SK-N-SH (cell line): Measurements from ENCODE around the gene RP9. TPM values are rescaled to one million over a fixed set of nuclear protein-coding genes. Genes with fewer than 3 reads are reported as not detected.

ENCODE experiments used
- CTCF ChIA-PET: fragments of 300-600, 350-600 bp; formaldehyde crosslinking; extraction: SDS; loops from one replicate; lab custom pipeline; 2021; lab: Yijun Ruan, JAX
- POLR2A ChIA-PET: fragments of 350-600 bp; sonication (Branson Sonifier 250); formaldehyde crosslinking; extraction: SDS; loops from one replicate; lab custom pipeline; 2020; ENCODE audit warnings: antibody characterized with exemption, inconsistent platforms; lab: Yijun Ruan, JAX
- DNase-seq: peaks from one replicate; pipeline ENCODE4 v3.0.0; 2012
- H2AFZ ChIP-seq: fragments of 200-600 bp; sonication (generic); 2 replicates; pipeline ENCODE4 v1.8.1; 2016; ENCODE audit warnings: antibody characterized with exemption, mild to moderate bottlenecking, low read depth
- H3F3A ChIP-seq: fragments of 200-600 bp; sonication (generic); replicated peaks from 2 replicates; pipeline ENCODE3; 2016; ENCODE audit warnings: antibody characterized with exemption, mild to moderate bottlenecking; ENCODE audit not compliant: insufficient read depth
- H3K27ac ChIP-seq, 2 experiments: fragments of 200-500 bp in 1 of 2; fragments of 200-600 bp in 1 of 2; sonication (Bioruptor generic) in 1 of 2; sonication (generic), shearing (Covaris generic) in 1 of 2; 2 replicates each; pipeline versions ENCODE4 v1.5.1 to v1.6.1; 2014 to 2016; ENCODE audit warnings: low read depth in 2 of 2, inconsistent platforms in 1 of 2, low read length in 1 of 2, mild to moderate bottlenecking in 1 of 2, mixed read lengths in 1 of 2
- H3K27me3 ChIP-seq: fragments of 200-600 bp; sonication (generic), shearing (Covaris generic); 2 replicates; pipeline ENCODE4 v1.6.1; 2016; ENCODE audit warnings: mixed run types; ENCODE audit not compliant: insufficient read depth
- H3K36me3 ChIP-seq, 2 experiments: fragments of 200-500 bp in 1 of 2; fragments of 200-600 bp in 1 of 2; sonication (Bioruptor generic) in 1 of 2; sonication (generic) in 1 of 2; replicated peaks in 1 of 2; 2 replicates each; pipeline versions ENCODE3 to v1.5.1; 2014 to 2016; ENCODE audit warnings: low read length in 1 of 2, mild to moderate bottlenecking in 1 of 2; ENCODE audit not compliant: insufficient read depth in 2 of 2, control insufficient read depth in 1 of 2
- H3K4me1 ChIP-seq, 2 experiments: fragments of 200-500 bp in 1 of 2; fragments of 200-600 bp in 1 of 2; sonication (Bioruptor generic) in 1 of 2; sonication (generic), shearing (Covaris generic) in 1 of 2; 2 replicates each; pipeline versions ENCODE4 v1.5.1 to v1.6.1; 2014 to 2016; ENCODE audit warnings: low read depth in 1 of 2, low read length in 1 of 2, mixed run types in 1 of 2; ENCODE audit not compliant: insufficient read depth in 2 of 2, control insufficient read depth in 1 of 2
- H3K4me2 ChIP-seq: fragments of 200-600 bp; sonication (generic), shearing (Covaris generic); 2 replicates; pipeline ENCODE4 v1.6.1; 2017; ENCODE audit warnings: mixed run types
- H3K4me3 ChIP-seq, 2 experiments: fragments of 200-500 bp in 1 of 2; fragments of 200-600 bp in 1 of 2; sonication (Bioruptor generic) in 1 of 2; sonication (generic), shearing (Covaris generic) in 1 of 2; 2 replicates each; pipeline versions ENCODE4 v1.5.1 to v1.8.1; 2014 to 2016; ENCODE audit warnings: low read depth in 2 of 2, inconsistent platforms in 1 of 2, low read length in 1 of 2, mild to moderate bottlenecking in 1 of 2, mixed read lengths in 1 of 2, moderate library complexity in 1 of 2
- H3K79me2 ChIP-seq: fragments of 200-600 bp; sonication (generic); 2 replicates; pipeline ENCODE4 v1.8.1; 2017; ENCODE audit warnings: mild to moderate bottlenecking; ENCODE audit not compliant: insufficient read depth
- H3K9ac ChIP-seq: fragments of 200-600 bp; sonication (generic); 2 replicates; pipeline ENCODE4 v1.6.1; 2017; ENCODE audit warnings: mixed run types
- H3K9me2 ChIP-seq: fragments of 200-600 bp; sonication (generic); 2 replicates; pipeline ENCODE4 v1.6.1; 2017; ENCODE audit warnings: mixed run types
- H3K9me3 ChIP-seq: fragments of 200-600 bp; sonication (generic); 2 replicates; pipeline ENCODE4 v1.6.1; 2017; ENCODE audit warnings: mixed run types, mild to moderate bottlenecking, moderate library complexity
- H4K20me1 ChIP-seq: fragments of 200-600 bp; sonication (generic); 2 replicates; pipeline ENCODE4 v1.6.1; 2017; ENCODE audit warnings: mild to moderate bottlenecking, mixed run types; ENCODE audit not compliant: insufficient read depth
- CHD2 ChIP-seq: fragments of 150-350 bp; IDR thresholded peaks from 2 replicates; pipeline ENCODE4 v1.6.1; 2018; ENCODE audit warnings: low read length; ENCODE audit not compliant: partially characterized antibody
- EZH2phosphoT487 ChIP-seq: fragments of 200-600 bp; sonication (generic); IDR thresholded peaks from 2 replicates; pipeline ENCODE4 v1.6.1; 2017; ENCODE audit warnings: low read depth, mixed run types, mild to moderate bottlenecking, antibody characterized with exemption, moderate library complexity, borderline replicate concordance
- FOSL2 ChIP-seq: IDR thresholded peaks from 2 replicates; pipeline ENCODE4 v1.4.0; 2012; ENCODE audit warnings: low read depth, mild to moderate bottlenecking, moderate library complexity, borderline replicate concordance
- FOXJ3 ChIP-seq: sonication (generic); formaldehyde crosslinking; IDR thresholded peaks from 2 replicates; pipeline ENCODE4 v1.5.1; 2020; ENCODE audit warnings: mild to moderate bottlenecking, missing genetic modification reagents
- GATA2 ChIP-seq: sonication (generic); formaldehyde crosslinking; IDR thresholded peaks from 2 replicates; pipeline ENCODE4 v1.5.0; 2020; ENCODE audit warnings: mild to moderate bottlenecking, missing genetic modification reagents
- MXI1 ChIP-seq: IDR thresholded peaks from 2 replicates; pipeline ENCODE4 v1.6.1; 2012; ENCODE audit warnings: mild to moderate bottlenecking, low read depth, low read length, improper control_type of control experiment
- NRF1 ChIP-seq: IDR thresholded peaks from 2 replicates; pipeline ENCODE4 v1.6.1; 2012; ENCODE audit warnings: low read depth, mild to moderate bottlenecking, low read length
- POLR2AphosphoS5 ChIP-seq: IDR thresholded peaks from 2 replicates; pipeline ENCODE4 v1.6.1; 2012; ENCODE audit warnings: low read depth, low read length
- RAD21 ChIP-seq: IDR thresholded peaks from 2 replicates; pipeline ENCODE4 v1.6.1; 2012; ENCODE audit warnings: mild to moderate bottlenecking, low read length
- RCOR1 ChIP-seq: fragments of 150-350 bp; IDR thresholded peaks from 2 replicates; pipeline ENCODE4 v1.6.1; 2017; ENCODE audit warnings: antibody characterized with exemption, low read length
- RFX5 ChIP-seq: IDR thresholded peaks from 2 replicates; pipeline ENCODE4 v1.6.1; 2012; ENCODE audit warnings: mild to moderate bottlenecking, improper control_type of control experiment, low read length
- SMC3 ChIP-seq: IDR thresholded peaks from 2 replicates; pipeline ENCODE4 v1.6.1; 2012; ENCODE audit warnings: low read depth, low read length, improper control_type of control experiment
- TAF1 ChIP-seq: IDR thresholded peaks from 2 replicates; pipeline ENCODE4 v1.6.1; 2012; ENCODE audit warnings: low read depth, mild to moderate bottlenecking, low read length, moderate library complexity, borderline replicate concordance
- YY1 ChIP-seq: IDR thresholded peaks from 2 replicates; pipeline ENCODE4 v1.4.0; 2012; ENCODE audit warnings: low read depth, mild to moderate bottlenecking
- WGBS: methylation state at CpG from one replicate; pipeline ENCODE4 v1.1.6; 2017; ENCODE audit warnings: low lambda C conversion rate; 5-methylcytosine and 5-hydroxymethylcytosine counted together
- polyA plus RNA-seq, 3 experiments: library from polyadenylated mRNA; depleted of rRNA; stranded (reverse); fragments of >200 nt; gene quantifications; 2 replicates each; pipeline ENCODE4 v1.2.3, GENCODE V29; 2012
- TF ChIP-seq, protein P1 (sequence below): fragments of 150-350 bp; IDR thresholded peaks from 2 replicates; pipeline ENCODE4 v1.6.1; 2016; ENCODE audit warnings: mild to moderate bottlenecking, low read depth, low read length
- TF ChIP-seq, protein P2 (sequence below): fragments of 200-600 bp; sonication (generic); IDR thresholded peaks from 2 replicates; pipeline ENCODE4 v1.6.1; 2017; ENCODE audit warnings: antibody characterized with exemption, mild to moderate bottlenecking, moderate library complexity
- TF ChIP-seq, protein P3 (sequence below): IDR thresholded peaks from 2 replicates; pipeline ENCODE4 v1.4.0; 2012; ENCODE audit warnings: low read depth
- TF ChIP-seq, protein P4 (sequence below): fragments of 150-350 bp; IDR thresholded peaks from 2 replicates; pipeline ENCODE4 v1.6.1; 2017; ENCODE audit warnings: antibody characterized with exemption, low read length, low read depth, borderline replicate concordance

RP9 gene
- polyA plus RNA-seq, 1 of the 3 experiments (the other 2 are of a cell fraction), result 31.6 TPM

DNA sequence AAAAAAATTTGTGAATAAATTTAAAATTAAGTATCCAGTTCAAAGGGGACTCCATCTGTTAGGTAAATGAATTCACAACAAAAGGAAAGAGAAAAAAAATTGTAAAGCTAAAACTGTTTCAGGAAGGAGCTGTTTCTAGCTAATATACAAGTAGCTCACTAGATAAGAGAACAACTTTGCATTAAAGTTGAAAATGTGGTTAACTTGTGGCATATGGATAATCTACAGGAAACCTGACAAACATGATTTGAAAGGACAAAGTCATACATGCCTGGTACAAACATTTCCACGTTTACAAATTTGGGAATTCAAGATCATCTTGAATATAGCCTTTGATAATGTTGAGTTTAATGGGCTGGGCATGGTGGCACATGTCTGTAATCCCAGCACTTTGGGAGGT lies 55.5 kb downstream of the RP9 start (continued):
- TF ChIP-seq FOSL2 (no peak), FOXJ3 (CRISPR knock-in tag) (no peak), RAD21 (no peak), POLR2AphosphoS5 (no peak)
- TF ChIP-seq, protein P1, sequence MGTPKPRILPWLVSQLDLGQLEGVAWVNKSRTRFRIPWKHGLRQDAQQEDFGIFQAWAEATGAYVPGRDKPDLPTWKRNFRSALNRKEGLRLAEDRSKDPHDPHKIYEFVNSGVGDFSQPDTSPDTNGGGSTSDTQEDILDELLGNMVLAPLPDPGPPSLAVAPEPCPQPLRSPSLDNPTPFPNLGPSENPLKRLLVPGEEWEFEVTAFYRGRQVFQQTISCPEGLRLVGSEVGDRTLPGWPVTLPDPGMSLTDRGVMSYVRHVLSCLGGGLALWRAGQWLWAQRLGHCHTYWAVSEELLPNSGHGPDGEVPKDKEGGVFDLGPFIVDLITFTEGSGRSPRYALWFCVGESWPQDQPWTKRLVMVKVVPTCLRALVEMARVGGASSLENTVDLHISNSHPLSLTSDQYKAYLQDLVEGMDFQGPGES, result no peak

GRCh38 chr7:33050535-33051318 lies 58.5 kb downstream of the RP9 start:
- peaks cover 3 to 4% of the 10 kb centered on the region in 2 experiments; a peak in 1 of 4 replicates for H3K4me1 ChIP-seq
- WGBS, result 0% methylated on average over 1 of the region's 1 CpG
- H4K20me1 ChIP-seq, result peaks cover 16% of the 10 kb centered on the region
- H3K9ac ChIP-seq, result no peak overlapping the region
- no peak overlapping the region for H3K27ac ChIP-seq
- H3K4me3 ChIP-seq, result no peak overlapping the region
- CTCF ChIA-PET, result interaction anchor here (1.4 to 2.5 kb wide), 7 partner anchors 10 to 250 kb away, joined by 3 to 17 read pairs (median 6); no protein-coding TSS in a partner anchor
- no peaks in the 10 kb centered on the region for H3K36me3 ChIP-seq
- peaks cover 6% of the 10 kb centered on the region for H3F3A ChIP-seq
- H3K9me2 ChIP-seq, result no peaks in the 10 kb centered on the region
- H3K79me2 ChIP-seq, result peaks cover 99% of the 10 kb centered on the region
- peak; percentile 51 for DNase-seq
- TF ChIP-seq RAD21 (peak; percentile 82), NRF1 (no peak), MXI1 (no peak), SMC3 (peak; percentile 77)
- TF ChIP-seq, protein P2, sequence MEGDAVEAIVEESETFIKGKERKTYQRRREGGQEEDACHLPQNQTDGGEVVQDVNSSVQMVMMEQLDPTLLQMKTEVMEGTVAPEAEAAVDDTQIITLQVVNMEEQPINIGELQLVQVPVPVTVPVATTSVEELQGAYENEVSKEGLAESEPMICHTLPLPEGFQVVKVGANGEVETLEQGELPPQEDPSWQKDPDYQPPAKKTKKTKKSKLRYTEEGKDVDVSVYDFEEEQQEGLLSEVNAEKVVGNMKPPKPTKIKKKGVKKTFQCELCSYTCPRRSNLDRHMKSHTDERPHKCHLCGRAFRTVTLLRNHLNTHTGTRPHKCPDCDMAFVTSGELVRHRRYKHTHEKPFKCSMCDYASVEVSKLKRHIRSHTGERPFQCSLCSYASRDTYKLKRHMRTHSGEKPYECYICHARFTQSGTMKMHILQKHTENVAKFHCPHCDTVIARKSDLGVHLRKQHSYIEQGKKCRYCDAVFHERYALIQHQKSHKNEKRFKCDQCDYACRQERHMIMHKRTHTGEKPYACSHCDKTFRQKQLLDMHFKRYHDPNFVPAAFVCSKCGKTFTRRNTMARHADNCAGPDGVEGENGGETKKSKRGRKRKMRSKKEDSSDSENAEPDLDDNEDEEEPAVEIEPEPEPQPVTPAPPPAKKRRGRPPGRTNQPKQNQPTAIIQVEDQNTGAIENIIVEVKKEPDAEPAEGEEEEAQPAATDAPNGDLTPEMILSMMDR, result peak; percentile 92
- TF ChIP-seq, all 33 proteins: peak for 3
- H3K27me3 ChIP-seq, result no peaks in the 10 kb centered on the region
- H3K4me2 ChIP-seq, result no peak overlapping the region
- H3K9me3 ChIP-seq, result no peaks in the 10 kb centered on the region
- POLR2A ChIA-PET, result no interaction called here
- no peak overlapping the region for H2AFZ ChIP-seq

GRCh38 chr7:33048704-33049103 lies 60.5 kb downstream of the RP9 start:
- WGBS, result 69% methylated on average over 1 of the region's 1 CpG
- Histone ChIP-seq H4K20me1 (peaks cover 15% of the 10 kb centered on the region), H3K9ac (no peak overlapping the region), H3K9me2 (no peaks in the 10 kb centered on the region), H3K9me3 (no peaks in the 10 kb centered on the region), H3F3A (peaks cover 7% of the 10 kb centered on the region), H3K4me1 (peaks cover 4 to 15% of the 10 kb centered on the region in 2 experiments; a peak in 2 of 4 replicates), H3K4me3 (no peak overlapping the region), H2AFZ (no peak overlapping the region), H3K27me3 (no peaks in the 10 kb centered on the region), H3K27ac (no peak overlapping the region), H3K79me2 (peaks cover 99% of the 10 kb centered on the region), H3K36me3 (no peaks in the 10 kb centered on the region), H3K4me2 (no peak overlapping the region)
- ChIA-PET POLR2A (no interaction called here), CTCF (interaction anchor here (1.4 to 2.5 kb wide), 7 partner anchors 9 to 248 kb away, joined by 3 to 17 read pairs (median 6); partner anchors contain the start of gene NT5C3A)
- DNase-seq, result no peak
- no peak for TF ChIP-seq POLR2AphosphoS5
- no peak for TF ChIP-seq GATA2 (CRISPR knock-in tag)
- TF ChIP-seq, protein P3, sequence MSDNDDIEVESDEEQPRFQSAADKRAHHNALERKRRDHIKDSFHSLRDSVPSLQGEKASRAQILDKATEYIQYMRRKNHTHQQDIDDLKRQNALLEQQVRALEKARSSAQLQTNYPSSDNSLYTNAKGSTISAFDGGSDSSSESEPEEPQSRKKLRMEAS, result no peak
- TF ChIP-seq RFX5, result no peak
- no peak for TF ChIP-seq TAF1
- no peak for TF ChIP-seq CHD2
- TF ChIP-seq FOSL2, result no peak
- TF ChIP-seq, protein P4, sequence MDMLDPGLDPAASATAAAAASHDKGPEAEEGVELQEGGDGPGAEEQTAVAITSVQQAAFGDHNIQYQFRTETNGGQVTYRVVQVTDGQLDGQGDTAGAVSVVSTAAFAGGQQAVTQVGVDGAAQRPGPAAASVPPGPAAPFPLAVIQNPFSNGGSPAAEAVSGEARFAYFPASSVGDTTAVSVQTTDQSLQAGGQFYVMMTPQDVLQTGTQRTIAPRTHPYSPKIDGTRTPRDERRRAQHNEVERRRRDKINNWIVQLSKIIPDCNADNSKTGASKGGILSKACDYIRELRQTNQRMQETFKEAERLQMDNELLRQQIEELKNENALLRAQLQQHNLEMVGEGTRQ, result no peak
- no peak for TF ChIP-seq RCOR1
- TF ChIP-seq EZH2phosphoT487, result no peak
- no peak for TF ChIP-seq YY1
- TF ChIP-seq, protein P1, result no peak
- no peak for TF ChIP-seq NRF1
